Panc1 (cell line): ENCODE measurements around the gene HDAC11. TPM values are rescaled to one million over a fixed set of nuclear protein-coding genes. Genes with fewer than 3 reads are reported as not detected.
"Not testable (repeated sequence)": the region's sequence is repeated elsewhere in the genome, so short reads cannot be mapped to it uniquely, and the experiment has no call there.

Experiments used
- ATAC-seq: fragments of 200-7000 bp; cut with Tn5 transposase; 2 replicates; pipeline ENCODE4 v1.9.1; 2020; ENCODE audit warnings: mild to moderate bottlenecking, moderate library complexity
- BruUV-seq: library from RNA; stranded (reverse); fragments of 400-500 nt; replicated peaks from 2 replicates; lab custom pipeline; 2021; lab: Mats Ljungman, UMichigan
- CTCF ChIA-PET: fragments of 300-600 bp; sonication (Branson Sonifier 250); formaldehyde crosslinking; loops from one replicate; lab custom pipeline; 2022; ENCODE audit warnings: antibody characterized with exemption; lab: Charles Lee
- POLR2A ChIA-PET: fragments of 300-600 bp; sonication (Branson Sonifier 250); formaldehyde crosslinking; loops from one replicate; lab custom pipeline; 2022; ENCODE audit warnings: antibody characterized with exemption; lab: Charles Lee
- DNase-seq: peaks from one replicate; pipeline ENCODE4 v3.0.0-alpha.2; 2010; ENCODE audit warnings: low read depth, low spot score
- H3K27ac ChIP-seq: 2 replicates; pipeline ENCODE4 v1.5.1; 2011; ENCODE audit warnings: mild to moderate bottlenecking, low read length, inconsistent platforms
- H3K27me3 ChIP-seq: fragments of 200-500 bp; sonication (Bioruptor generic); 2 replicates; pipeline ENCODE4 v1.6.0; 2014; ENCODE audit warnings: low read length, inconsistent platforms; ENCODE audit not compliant: control insufficient read depth, insufficient read depth
- H3K36me3 ChIP-seq: fragments of 200-500 bp; sonication (Bioruptor generic); 2 replicates; pipeline ENCODE4 v1.5.1; 2014; ENCODE audit warnings: inconsistent platforms, mild to moderate bottlenecking, low read length, moderate library complexity; ENCODE audit not compliant: control insufficient read depth, insufficient read depth
- H3K4me1 ChIP-seq: 2 replicates; pipeline ENCODE4 v1.5.1; 2011; ENCODE audit warnings: inconsistent platforms, mild to moderate bottlenecking, low read length, moderate library complexity; ENCODE audit not compliant: control insufficient read depth, insufficient read depth
- H3K4me3 ChIP-seq, 2 experiments: 2 replicates each; pipeline ENCODE4 v1.5.1; 2011 to 2012; ENCODE audit warnings: low read depth in 2 of 2, low read length in 2 of 2, mild to moderate bottlenecking in 2 of 2, inconsistent platforms in 1 of 2, moderate library complexity in 1 of 2
- H3K9me3 ChIP-seq: fragments of 200-500 bp; sonication (Bioruptor generic); 2 replicates; pipeline ENCODE4 v1.5.1; 2014; ENCODE audit warnings: low read depth, mild to moderate bottlenecking, inconsistent platforms, low read length, moderate library complexity; ENCODE audit not compliant: control insufficient read depth, insufficient read depth
- CTCF ChIP-seq: fragments of 450-650 bp; IDR thresholded peaks from 2 replicates; pipeline ENCODE4 v1.5.1; 2017; ENCODE audit warnings: mild to moderate bottlenecking
- POLR2AphosphoS5 ChIP-seq: IDR thresholded peaks from 2 replicates; pipeline ENCODE4 v1.6.1; 2012; ENCODE audit warnings: mild to moderate bottlenecking, low read depth, low read length, moderate library complexity
- REST ChIP-seq, 2 experiments: IDR thresholded peaks; 2 replicates each; pipeline ENCODE4 v1.6.1; 2011 to 2012; ENCODE audit warnings: low read depth in 2 of 2, control low read depth in 1 of 2, low read length in 1 of 2, mild to moderate bottlenecking in 1 of 2, moderate library complexity in 1 of 2; ENCODE audit not compliant: insufficient read depth in 1 of 2
- SIN3A ChIP-seq: IDR thresholded peaks from 2 replicates; pipeline ENCODE4 v1.6.1; 2012; ENCODE audit warnings: low read depth, mild to moderate bottlenecking, low read length, moderate library complexity, borderline replicate concordance; ENCODE audit not compliant: insufficient read depth
- TCF7L2 ChIP-seq: IDR thresholded peaks from 2 replicates; pipeline ENCODE4 v1.6.1; 2011; ENCODE audit warnings: mild to moderate bottlenecking, low read depth, low read length, inconsistent platforms
- in situ Hi-C: cut with HindIII; loops from 2 replicates; pipeline ENCODE4 v1.10.0; 2016; ENCODE audit warnings: low sequenced_read_pairs, low pct_unique_long_range_greater_than_20kb
- intact Hi-C: fragments of 100-400 bp; cut with micrococcal nuclease; formaldehyde crosslinking; loops from one replicate; pipeline ENCODE4 v1.10.0; 2022; ENCODE audit not compliant: unreplicated experiment
- total RNA-seq: library from RNA; stranded (reverse); gene quantifications from one replicate; pipeline ENCODE4 v1.2.1, GENCODE V29; 2021; ENCODE audit not compliant: unreplicated experiment

Gene HDAC11
- total RNA-seq, 1 experiment from 2014 or later = 10.6 TPM

GRCh38 chr3:13483988-13484695, 4.0 kb downstream of the HDAC11 start:
- in situ Hi-C loops = no loop called here
- no TSS peak for BruUV-seq
- Histone ChIP-seq H3K27ac (no peak overlapping the region), H3K9me3 (no peaks in the 10 kb centered on the region), H3K4me1 (no peaks in the 10 kb centered on the region), H3K36me3 (no peaks in the 10 kb centered on the region), H3K27me3 (no peaks in the 10 kb centered on the region), H3K4me3 (no peak overlapping the region)
- ChIA-PET CTCF (interaction anchor here (0.6 to 1.1 kb wide), 2 partner anchors 10 to 31 kb away, joined by 4 to 18 read pairs; no protein-coding TSS in a partner anchor), POLR2A (interaction anchor here (0.6 kb wide), 1 partner anchor 1168 kb away, joined by 4 read pairs; the partner anchor contains the start of gene CCDC174)
- DNase-seq (no peak), ATAC-seq (no peak)
- intact Hi-C loops = no loop called here
- TF ChIP-seq TCF7L2 (no peak), SIN3A (no peak)

GRCh38 chr3:13484851-13485590, 4.9 kb downstream of the HDAC11 start:
- CTCF ChIA-PET = interaction anchor here (0.6 kb wide), 1 partner anchor 32 kb away, joined by 18 read pairs; no protein-coding TSS in a partner anchor
- BruUV-seq = no TSS peak
- H3K9me3 ChIP-seq = no peaks in the 10 kb centered on the region
- no peak overlapping the region for H3K27ac ChIP-seq
- H3K27me3 ChIP-seq = no peaks in the 10 kb centered on the region
- POLR2A ChIA-PET = interaction anchor here (0.6 kb wide), 1 partner anchor 1167 kb away, joined by 4 read pairs; the partner anchor contains the start of gene CCDC174
- ATAC-seq = no peak
- no peaks in the 10 kb centered on the region for H3K36me3 ChIP-seq
- no peak for TF ChIP-seq POLR2AphosphoS5
- TF ChIP-seq SIN3A = no peak
- TF ChIP-seq REST (IDR thresholded peaks at IDR 0.05; ENCODE audit: insufficient read depth in 1 of 2, low read depth in 2 of 2, low read length in 1 of 2) = no peak
- no peak for TF ChIP-seq CTCF
- DNase-seq = no peak
- in situ Hi-C loops (no loop called here), intact Hi-C loops (no loop called here)
- H3K4me1 ChIP-seq = no peaks in the 10 kb centered on the region
- H3K4me3 ChIP-seq = no peak overlapping the region

GRCh38 chr3:13485630-13486562, 5.8 kb downstream of the HDAC11 start:
- CTCF ChIA-PET = interaction anchor here (0.6 to 0.7 kb wide), 3 partner anchors 9 to 630 kb away, joined by 3 to 11 read pairs (median 8); no protein-coding TSS in a partner anchor
- H3K4me3 ChIP-seq, H3K27ac ChIP-seq, intact Hi-C loops, H3K9me3 ChIP-seq, BruUV-seq, POLR2A ChIA-PET, H3K27me3 ChIP-seq, DNase-seq, H3K36me3 ChIP-seq, ATAC-seq, in situ Hi-C loops, H3K4me1 ChIP-seq: not testable (repeated sequence)
